Vagina (tissue), 2 donors: Measurements from ENCODE around the gene NOP10.

Source experiments
- CTCF ChIP-seq, 3 experiments: fragments of 450-650 bp in 2 of 3; fragments of 200-600 bp in 1 of 3; sonication (generic) in 1 of 3; IDR thresholded peaks; one replicate each; pipeline ENCODE4 v1.5.1; 2017 to 2019; ENCODE audit warnings: antibody characterized with exemption in 3 of 3, mild to moderate bottlenecking in 2 of 3, moderate library complexity in 2 of 3
- POLR2AphosphoS5 ChIP-seq, 2 donors: sonication (generic); formaldehyde crosslinking; IDR thresholded peaks; one replicate each; pipeline ENCODE4 v1.9.0; 2017; ENCODE audit warnings: antibody characterized with exemption in 2 of 2, mild to moderate bottlenecking in 2 of 2, low read depth in 1 of 2; ENCODE audit not compliant: insufficient read depth in 1 of 2

DNA sequence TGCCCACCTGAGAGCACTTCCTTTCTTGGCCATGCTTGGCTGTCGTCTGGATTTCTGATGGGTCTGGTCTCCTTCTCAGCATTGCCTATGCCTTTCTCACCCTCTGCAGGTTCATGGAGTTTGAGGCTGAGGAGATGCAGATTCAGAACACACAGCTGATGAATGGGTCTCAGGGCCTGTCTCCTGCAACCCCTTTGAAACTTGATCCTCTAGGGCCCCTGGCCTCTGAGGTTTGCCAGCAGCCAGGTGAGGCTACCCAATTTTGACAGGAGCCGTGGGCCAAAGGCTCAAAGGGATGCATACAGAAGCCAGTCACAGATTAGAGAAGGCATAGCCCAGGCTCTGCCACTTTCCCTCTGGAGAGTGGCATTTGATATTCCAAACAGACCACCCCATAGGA, 10.7 kb upstream of the NOP10 start:
- TF ChIP-seq CTCF (IDR thresholded peaks at IDR 0.05) (no peak), POLR2AphosphoS5 (IDR thresholded peaks at IDR 0.05; ENCODE audit: insufficient read depth in 1 of 2, low read depth in 1 of 2) (no peak)
